HepG2 (cell line): ENCODE results near the gene SIGLEC10.

Source experiments
- CHD2 ChIP-seq: IDR thresholded peaks from 2 replicates; pipeline ENCODE4 v1.6.1; 2011; ENCODE audit warnings: low read depth, low read length, improper control_type of control experiment
- CTCF ChIP-seq: sonication (generic); formaldehyde crosslinking; IDR thresholded peaks from 2 replicates; pipeline ENCODE4 v1.5.0; 2020; ENCODE audit warnings: mild to moderate bottlenecking, missing genetic modification reagents, moderate library complexity
- PBX3 ChIP-seq: sonication (generic); formaldehyde crosslinking; IDR thresholded peaks from 2 replicates; pipeline ENCODE4 v1.8.1; 2023; ENCODE audit warnings: missing genetic modification reagents, inconsistent platforms, borderline replicate concordance
- POLR2A ChIP-seq, 2 experiments: IDR thresholded peaks; 2 replicates each; pipeline ENCODE4 v1.6.1; 2011; ENCODE audit warnings: low read depth in 2 of 2, low read length in 2 of 2, mild to moderate bottlenecking in 1 of 2, moderate library complexity in 1 of 2; ENCODE audit not compliant: insufficient read depth in 1 of 2
- REST ChIP-seq, 2 experiments: IDR thresholded peaks; 2 replicates each; pipeline ENCODE4 v1.6.1; 2011 to 2012; ENCODE audit warnings: low read length in 2 of 2, borderline replicate concordance in 1 of 2, low read depth in 1 of 2, mild to moderate bottlenecking in 1 of 2, moderate library complexity in 1 of 2
- SIN3A ChIP-seq: IDR thresholded peaks from 2 replicates; pipeline ENCODE4 v1.6.1; 2011; ENCODE audit warnings: low read depth, mild to moderate bottlenecking, control low read depth, low read length, borderline replicate concordance
- SKI ChIP-seq: fragments of 450-650 bp; IDR thresholded peaks from one replicate; pipeline ENCODE4 v1.6.1; 2018; ENCODE audit warnings: mild to moderate bottlenecking; ENCODE audit not compliant: partially characterized antibody
- SMC3 ChIP-seq: IDR thresholded peaks from 2 replicates; pipeline ENCODE4 v1.6.1; 2011; ENCODE audit warnings: low read length, improper control_type of control experiment
- ZBTB21 ChIP-seq: sonication (generic); formaldehyde crosslinking; IDR thresholded peaks from 2 replicates; pipeline ENCODE4 v1.4.0; 2020; ENCODE audit warnings: missing genetic modification reagents
- ZNF552 ChIP-seq: sonication (generic); formaldehyde crosslinking; IDR thresholded peaks from 2 replicates; pipeline ENCODE4 v1.9.0; 2022; ENCODE audit warnings: missing genetic modification reagents, mild to moderate bottlenecking, borderline replicate concordance
- ZNF557 ChIP-seq: sonication (generic); formaldehyde crosslinking; IDR thresholded peaks from 2 replicates; pipeline ENCODE4 v1.4.0; 2020; ENCODE audit warnings: missing genetic modification reagents

GRCh38 chr19:51450730-51451307, 33.4 kb upstream of the SIGLEC10 start:
- TF ChIP-seq ZNF552 (CRISPR knock-in tag) (no peak), CHD2 (no peak), PBX3 (CRISPR knock-in tag) (no peak), SIN3A (no peak), POLR2A (IDR thresholded peaks at IDR 0.05; ENCODE audit: insufficient read depth in 1 of 2, low read depth in 2 of 2, low read length in 2 of 2) (no peak), SKI (no peak), ZNF557 (CRISPR knock-in tag) (no peak), ZBTB21 (CRISPR knock-in tag) (no peak), SMC3 (no peak), CTCF (CRISPR knock-in tag) (no peak), REST (IDR thresholded peaks at IDR 0.05; ENCODE audit: borderline replicate concordance in 1 of 2, low read depth in 1 of 2, low read length in 2 of 2) (no peak)
